HepG2 (cell line): ENCODE measurements around the gene ICAM5. TPM values are rescaled to one million over a fixed set of nuclear protein-coding genes. Genes with fewer than 3 reads are reported as not detected.
A peak's percentile ranks its signal among the peaks of the same experiment; 100 is the strongest.

Experiments used
- ATF3 ChIP-seq: sonication (generic); formaldehyde crosslinking; IDR thresholded peaks from 2 replicates; pipeline ENCODE4 v1.4.0; 2020; ENCODE audit warnings: missing genetic modification reagents
- CBX1 ChIP-seq: IDR thresholded peaks from one replicate; pipeline ENCODE4 v1.6.1; 2016; ENCODE audit warnings: antibody characterized with exemption, low read depth
- DZIP1 ChIP-seq: sonication (generic); formaldehyde crosslinking; IDR thresholded peaks from 2 replicates; pipeline ENCODE4 v1.5.0; 2020; ENCODE audit warnings: mild to moderate bottlenecking, missing genetic modification reagents
- ELF1 ChIP-seq: sonication (generic); formaldehyde crosslinking; IDR thresholded peaks from 2 replicates; pipeline ENCODE4 v1.4.0; 2020; ENCODE audit warnings: missing genetic modification reagents
- FUBP1 ChIP-seq: sonication (generic); formaldehyde crosslinking; IDR thresholded peaks from 2 replicates; pipeline ENCODE4 v1.5.1; 2020; ENCODE audit warnings: missing genetic modification reagents, mild to moderate bottlenecking, borderline replicate concordance
- GABPB1 ChIP-seq: IDR thresholded peaks from 2 replicates; pipeline ENCODE4 v1.6.1; 2016; ENCODE audit warnings: mild to moderate bottlenecking, missing genetic modification reagents, moderate library complexity, missing compliant biosample characterization
- HBP1 ChIP-seq: IDR thresholded peaks from 2 replicates; pipeline ENCODE4 v1.6.1; 2016; ENCODE audit warnings: low read depth, control low read depth
- HNRNPLL ChIP-seq: fragments of 200-400 bp; formaldehyde crosslinking; IDR thresholded peaks from 2 replicates; pipeline ENCODE4 v1.6.1; 2017; ENCODE audit warnings: mild to moderate bottlenecking, low read depth, low read length; ENCODE audit not compliant: poor library complexity, severe bottlenecking
- MAX ChIP-seq: IDR thresholded peaks from 2 replicates; pipeline ENCODE4 v1.6.1; 2012; ENCODE audit warnings: inconsistent platforms
- MIXL1 ChIP-seq: IDR thresholded peaks from 2 replicates; pipeline ENCODE4 v1.6.1; 2016
- PRDM15 ChIP-seq: sonication (generic); formaldehyde crosslinking; IDR thresholded peaks from 2 replicates; pipeline ENCODE4 v1.4.0; 2020; ENCODE audit warnings: missing genetic modification reagents
- RARA ChIP-seq: IDR thresholded peaks from 2 replicates; pipeline ENCODE4 v1.6.1; 2016; ENCODE audit warnings: missing genetic modification reagents, missing compliant biosample characterization
- SMARCC2 ChIP-seq: fragments of 450-650 bp; IDR thresholded peaks from 2 replicates; pipeline ENCODE4 v1.6.1; 2017; ENCODE audit warnings: antibody characterized with exemption, mild to moderate bottlenecking
- SP1 ChIP-seq, 2 experiments: fragments of 450-650 bp in 1 of 2; sonication (generic) in 1 of 2; formaldehyde crosslinking in 1 of 2; IDR thresholded peaks; 2 replicates each; pipeline versions ENCODE4 v1.4.0 to v1.6.1; 2016 to 2020; ENCODE audit warnings: missing genetic modification reagents in 1 of 2
- TAF1 ChIP-seq: sonication (generic); formaldehyde crosslinking; IDR thresholded peaks from 2 replicates; pipeline ENCODE4 v1.4.0; 2020; ENCODE audit warnings: missing genetic modification reagents
- TEAD3 ChIP-seq: optimal IDR thresholded peaks from 2 replicates; pipeline ENCODE3; 2016; ENCODE audit warnings: borderline replicate concordance
- TSC22D2 ChIP-seq: sonication (generic); formaldehyde crosslinking; IDR thresholded peaks from 2 replicates; pipeline ENCODE4 v1.5.1; 2020; ENCODE audit warnings: missing genetic modification reagents, mild to moderate bottlenecking, borderline replicate concordance
- ZKSCAN5 ChIP-seq: sonication (generic); formaldehyde crosslinking; IDR thresholded peaks from 2 replicates; pipeline ENCODE4 v1.5.1; 2020; ENCODE audit warnings: mild to moderate bottlenecking, missing genetic modification reagents
- ZNF589 ChIP-seq: sonication (generic); formaldehyde crosslinking; conservative IDR thresholded peaks from 2 replicates; pipeline ENCODE4 v1.8.0; 2022; ENCODE audit warnings: mild to moderate bottlenecking, moderate library complexity, missing genetic modification reagents
- ZSCAN20 ChIP-seq: sonication (generic); formaldehyde crosslinking; IDR thresholded peaks from 2 replicates; pipeline ENCODE4 v1.4.0; 2020; ENCODE audit warnings: missing genetic modification reagents, mild to moderate bottlenecking, borderline replicate concordance
- polyA plus RNA-seq, 8 experiments: library from polyadenylated mRNA; depleted of rRNA in 3 of 8; stranded (reverse) in 7 of 8; unstranded in 1 of 8; fragments of >200 nt; fragmentation: Illumina TruSeq in 4 of 8; extraction: Trizol in 4 of 8; gene quantifications; 2 replicates each; pipeline versions ENCODE4 v1.2.1 to v1.2.3, GENCODE V29; 2011 to 2016; ENCODE audit warnings: low read depth in 4 of 8, missing spikeins in 1 of 8, mixed read lengths in 1 of 8; ENCODE audit not compliant: insufficient read depth in 1 of 8
- total RNA-seq, 5 experiments: library from RNA; depleted of rRNA; stranded (reverse); fragments of >200 nt; fragmentation: Illumina TruSeq; extraction: Trizol; gene quantifications; 2 replicates each; pipeline ENCODE4 v1.2.3, GENCODE V29; 2016; ENCODE audit warnings: low read depth in 1 of 5

Gene ICAM5
- total and polyA plus RNA-seq, 2 of the 13 experiments (the other 11 are each of a cell fraction or from before 2014, with no cell fraction given), result 0.46 to 1.6 TPM

- 0 out of 2 replicates have a peak, but pooled peaks have one; percentile 7 for TF ChIP-seq MAX
- TF ChIP-seq SP1 (IDR thresholded peaks at IDR 0.05), result no peak
- TF ChIP-seq SP1 (CRISPR knock-in tag; IDR thresholded peaks at IDR 0.05), result peak; percentile 93
- no peak for TF ChIP-seq PRDM15 (CRISPR knock-in tag)
- TF ChIP-seq ZKSCAN5 (CRISPR knock-in tag), result no peak
- no peak for TF ChIP-seq FUBP1 (CRISPR knock-in tag)
- TF ChIP-seq HBP1 (CRISPR knock-in tag), result peak; percentile 34; the same call in 1 of the 2 replicates
- TF ChIP-seq ELF1, result peak; percentile 42; the same call in 1 of the 2 replicates
- TF ChIP-seq HNRNPLL, result peak; percentile 39
- TF ChIP-seq RARA (CRISPR knock-in tag), result no peak
- TF ChIP-seq ZSCAN20 (CRISPR knock-in tag), result no peak
- no peak for TF ChIP-seq CBX1
- TF ChIP-seq DZIP1 (CRISPR knock-in tag), result 0 out of 2 replicates have a peak, but pooled peaks have one; percentile 19
- no peak for TF ChIP-seq ATF3 (CRISPR knock-in tag)
- TF ChIP-seq GABPB1 (CRISPR knock-in tag), result peak; percentile 89
- TF ChIP-seq TAF1 (CRISPR knock-in tag), result 0 out of 2 replicates have a peak, but pooled peaks have one; percentile 8
- no peak for TF ChIP-seq MIXL1 (CRISPR knock-in tag)
- TF ChIP-seq SMARCC2, result no peak
- no peak for TF ChIP-seq TSC22D2 (CRISPR knock-in tag)
- peak; percentile 56 for TF ChIP-seq TEAD3 (CRISPR knock-in tag)
- TF ChIP-seq ZNF589 (CRISPR knock-in tag), result 0 out of 2 replicates have a peak, but pooled peaks have one; percentile 26
Measured at GRCh38 chr19:10292206-10292788, 2.5 kb downstream of the ICAM5 start (continued).
